ENCODE data around the gene GZMH. TPM values are rescaled to one million over a fixed set of nuclear protein-coding genes. Genes with fewer than 3 reads are reported as not detected.
"Not testable (repeated sequence)": the region's sequence is repeated elsewhere in the genome, so short reads cannot be mapped to it uniquely, and the experiment has no call there.

Gene GZMH
- total RNA-seq, 1 donor from 2014 or later = not detected

- no peak for DNase-seq (ENCODE audit: low read depth, low spot score)
These were observed 14.2 kb downstream of the GZMH start for GRCh38 chr14:24595073-24595808.

DNA sequence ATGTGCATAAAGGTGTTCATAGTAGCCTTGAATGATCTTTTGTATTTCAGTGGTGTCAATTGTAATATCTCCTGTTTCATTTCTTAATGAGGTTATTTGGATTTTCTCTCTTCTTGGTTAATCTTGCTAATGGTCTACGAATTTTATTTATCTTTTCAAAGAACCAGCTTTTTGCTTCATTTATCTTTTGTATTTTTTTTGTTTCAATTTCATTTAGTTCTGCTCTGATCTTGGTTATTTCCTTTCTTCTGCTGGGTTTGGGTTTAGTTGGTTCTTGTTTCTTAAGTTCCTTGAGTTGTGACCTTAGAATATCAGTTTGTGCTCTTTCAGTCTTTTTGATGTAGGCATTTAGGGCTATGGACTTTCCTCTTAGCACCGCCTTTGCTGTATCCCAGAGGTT lies 18.5 kb downstream of the GZMH start:
- not testable (repeated sequence) for DNase-seq (ENCODE audit: low read depth, low spot score)

- not testable (repeated sequence) for DNase-seq (ENCODE audit: low read depth, low spot score)
These were observed 25.1 kb downstream of the GZMH start for GRCh38 chr14:24584402-24584801.

DNA sequence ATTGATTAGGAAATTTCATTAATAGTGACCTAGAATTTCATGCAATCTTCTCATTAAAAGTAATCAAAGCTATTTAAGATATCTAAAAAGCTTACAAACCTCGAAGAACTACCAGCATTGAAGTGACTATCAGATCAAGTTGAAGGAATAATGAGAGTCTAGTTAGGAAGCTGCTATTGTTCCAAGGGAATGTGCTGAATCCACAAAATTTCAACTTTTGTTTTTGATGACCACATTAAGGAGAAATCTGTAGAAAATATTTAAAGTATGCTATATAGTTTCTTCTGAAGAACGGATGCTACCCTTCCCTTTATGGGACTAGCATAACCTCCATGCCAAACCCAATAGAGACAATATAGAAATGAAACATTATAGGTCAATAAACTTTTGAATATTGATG lies 30.9 kb downstream of the GZMH start:
- DNase-seq (ENCODE audit: low read depth, low spot score) = no peak

GRCh38 chr14:24576771-24577170 lies 32.7 kb downstream of the GZMH start:
- DNase-seq (ENCODE audit: low read depth, low spot score) = no peak

GRCh38 chr14:24576182-24576581 lies 33.3 kb downstream of the GZMH start, which contains the start of gene CTSG:
Gene CTSG (minus strand): TSS chr14:24576250. CDS start chr14:24576223, 27 bp downstream.
- no peak for DNase-seq (ENCODE audit: low read depth, low spot score)

DNA sequence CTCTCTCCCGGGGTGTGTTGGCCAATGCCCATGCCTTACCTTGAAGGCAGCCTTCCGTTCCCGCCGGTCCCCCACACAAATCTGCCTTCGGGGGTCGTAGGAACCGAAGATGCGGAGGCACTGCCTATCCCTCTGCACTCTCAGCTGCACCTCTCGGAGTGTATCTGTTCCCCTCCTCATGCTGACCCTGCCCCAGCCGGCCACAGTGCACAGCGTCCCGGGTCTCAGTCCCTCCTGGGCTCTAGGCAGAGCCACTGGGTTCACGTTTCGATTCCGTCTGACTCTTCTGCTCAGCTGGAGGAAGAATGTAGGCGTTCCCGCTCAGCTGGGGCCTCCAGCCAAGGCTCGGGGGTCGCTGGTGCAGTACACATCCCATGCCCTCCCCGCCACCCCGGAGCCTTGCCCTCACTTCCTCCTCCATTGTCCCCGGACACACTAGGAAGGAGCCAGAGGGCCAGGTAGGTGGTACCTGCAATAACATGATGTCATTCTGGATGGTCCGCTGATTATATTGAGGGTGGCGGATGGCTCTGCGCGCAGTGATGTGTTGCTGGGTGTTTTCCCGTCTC lies 35.2 kb downstream of the GZMH start:
- DNase-seq (ENCODE audit: low read depth, low spot score) = no peak

- no peak for DNase-seq (ENCODE audit: low read depth, low spot score)
These were observed 43.2 kb downstream of the GZMH start for GRCh38 chr14:24566318-24566717.

GRCh38 chr14:24565766-24566165 lies 43.7 kb downstream of the GZMH start:
- DNase-seq (ENCODE audit: low read depth, low spot score) = no peak

GRCh38 chr14:24563505-24563904 lies 46.0 kb downstream of the GZMH start:
- no peak for DNase-seq (ENCODE audit: low read depth, low spot score)

DNA sequence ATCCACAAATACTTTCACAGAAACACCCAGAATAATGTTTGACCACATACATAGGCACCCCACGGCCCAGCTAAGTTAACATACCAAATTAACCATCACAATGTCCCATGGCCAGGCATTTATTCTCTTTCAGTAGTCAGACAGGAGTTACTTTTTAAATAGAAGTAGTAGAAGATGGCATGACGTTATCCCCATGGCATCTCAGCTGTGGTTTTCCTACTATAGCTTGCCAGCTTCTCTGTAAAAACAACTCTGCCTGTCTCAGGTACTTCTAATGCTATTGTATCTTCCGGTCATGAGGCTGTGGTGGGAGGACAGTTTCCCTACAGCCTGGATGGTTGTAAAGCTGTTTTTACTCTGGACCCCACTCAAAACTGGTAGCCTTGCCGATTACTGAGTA lies 52.7 kb downstream of the GZMH start:
- DNase-seq (ENCODE audit: low read depth, low spot score) = no peak

Other genes starting within 250 kb of the GZMH start
- gene NFATC4, start 241.5 kb downstream of the GZMH start, total RNA-seq = 16.1 and 19.1 TPM in 2 replicates
- 9.8 and 10.5 TPM in 2 replicates for gene NYNRIN, start 210.7 kb downstream of the GZMH start, total RNA-seq
- 0.86 and 1.8 TPM in 2 replicates for gene CBLN3, start 180.0 kb downstream of the GZMH start, total RNA-seq
- gene KHNYN, start 179.7 kb downstream of the GZMH start, total RNA-seq = 53.9 and 72.1 TPM in 2 replicates
- 10.4 TPM in 2 replicates for gene SDR39U1, start 166.9 kb downstream of the GZMH start, total RNA-seq
- gene CMA1, start 101.4 kb downstream of the GZMH start, total RNA-seq = not detected in 2 replicates
- gene CTSG, start 33.4 kb downstream of the GZMH start, total RNA-seq = not detected in 2 replicates
- gene GZMB, start 24.5 kb upstream of the GZMH start, total RNA-seq = not detected in 2 replicates